GM12891 (cell line): ENCODE measurements around the gene DELE1.

ENCODE experiments used
- POLR2A ChIP-seq: IDR thresholded peaks from 2 replicates; pipeline ENCODE4 v1.6.1; 2011; ENCODE audit warnings: low read depth, low read length, control low read depth
- POLR2AphosphoS5 ChIP-seq: IDR thresholded peaks from 2 replicates; pipeline ENCODE4 v1.6.1; 2011; ENCODE audit warnings: low read depth, low read length, control low read depth
- TAF1 ChIP-seq: IDR thresholded peaks from 2 replicates; pipeline ENCODE4 v1.6.1; 2011; ENCODE audit warnings: low read depth, low read length, control low read depth

DNA sequence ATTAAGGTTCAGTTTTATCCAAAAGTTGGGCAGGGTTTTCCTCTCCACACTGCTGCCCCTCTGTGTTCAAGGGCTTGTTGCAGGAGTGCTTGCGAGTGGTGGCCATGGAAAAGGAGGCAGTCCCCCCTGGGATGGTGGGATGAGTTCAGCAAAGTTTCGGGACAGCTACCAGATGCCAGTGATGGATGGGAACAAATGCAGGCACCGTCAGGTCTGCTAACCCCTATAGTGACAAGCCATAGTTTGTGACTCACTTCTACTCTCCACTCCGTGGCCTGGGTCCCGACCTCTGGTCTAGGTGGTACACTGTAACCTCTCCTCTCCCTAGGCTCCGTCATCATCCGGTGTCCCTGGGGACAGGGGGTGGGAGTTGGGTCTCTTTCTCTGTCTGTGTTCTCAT lies 41.4 kb downstream of the DELE1 start:
- no peak for TF ChIP-seq POLR2A
- TF ChIP-seq TAF1, result no peak
- TF ChIP-seq POLR2AphosphoS5, result no peak
